ENCODE measurements around the gene TNRC6C. TPM values are rescaled to one million over a fixed set of nuclear protein-coding genes. Genes with fewer than 3 reads are reported as not detected.

TNRC6C gene
- total RNA-seq (2014; rRNA removed; shearing (Covaris generic)): 2.8 and 3.2 TPM in 2 replicates

GRCh38 chr17:77957857-77958715, at the start of gene TNRC6C:
TNRC6C (plus strand) TSS chr17:77958703; CDS start chr17:78004207, 45,504 bp downstream.
- DNase-seq (ENCODE audit: low read depth): peak; percentile 97

GRCh38 chr17:77909236-77909635, 49.3 kb upstream of the TNRC6C start:
- DNase-seq (ENCODE audit: low read depth): no peak

DNA sequence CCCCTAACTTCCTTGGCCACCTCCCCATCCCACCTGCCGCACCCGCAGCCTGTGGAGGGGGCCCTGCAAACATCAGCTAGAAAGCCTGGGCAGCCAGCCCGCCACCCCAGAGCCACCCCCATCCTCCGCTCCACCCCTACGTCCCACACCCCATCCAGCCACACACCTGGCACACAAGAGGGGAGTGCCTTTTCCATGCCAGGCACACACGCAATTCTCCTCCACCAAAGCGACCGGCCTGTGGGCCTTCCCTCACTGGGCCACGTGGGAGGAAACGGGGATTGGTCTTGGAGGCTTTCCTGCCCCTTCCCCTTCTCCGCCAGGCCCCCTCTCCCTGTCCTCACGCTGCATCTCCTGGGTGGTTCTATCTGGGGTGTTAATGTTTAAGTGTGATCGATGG, 48.7 kb upstream of the TNRC6C start:
- DNase-seq (ENCODE audit: low read depth): no peak

DNA sequence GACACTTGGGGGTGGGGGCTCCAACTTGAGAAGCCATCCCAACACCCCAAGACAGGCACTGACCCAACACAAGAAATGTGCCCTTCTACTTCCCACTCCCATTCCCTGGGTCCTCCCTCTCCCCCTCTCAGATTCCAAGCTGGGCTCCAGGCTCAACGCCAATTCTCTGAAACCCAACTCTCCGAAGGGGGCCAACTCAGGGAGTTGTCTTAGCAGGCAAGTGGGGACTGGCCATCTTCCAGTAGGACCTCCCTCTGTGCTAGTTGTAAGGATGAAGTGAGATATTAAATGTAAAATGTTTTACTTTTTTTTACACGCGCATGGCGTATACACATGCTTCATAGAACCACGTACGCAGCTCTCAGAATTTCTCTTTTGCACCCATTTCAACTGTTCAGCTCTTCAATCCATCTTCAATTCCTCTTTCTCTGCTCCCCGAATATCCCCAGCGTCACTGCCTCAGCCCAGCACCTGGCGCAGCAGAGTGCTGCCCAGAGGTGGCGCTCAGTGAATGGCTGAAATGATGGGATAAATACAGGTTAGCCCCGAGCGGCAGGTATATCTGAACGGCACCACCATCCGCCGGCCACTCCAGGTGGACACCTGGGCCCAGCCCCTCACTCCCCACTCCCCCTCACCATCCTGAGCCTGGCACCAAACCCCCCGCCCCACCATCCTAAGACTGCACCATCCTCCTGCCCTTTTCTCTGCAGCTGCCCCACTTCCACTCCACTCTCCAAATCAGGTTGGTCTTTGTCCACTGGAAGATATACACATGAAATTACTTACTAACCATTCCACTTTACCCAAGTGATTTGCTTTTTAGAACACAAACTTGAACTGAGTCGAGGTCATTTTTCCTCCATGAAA, 43.9 kb upstream of the TNRC6C start:
- no peak for DNase-seq (ENCODE audit: low read depth)

GRCh38 chr17:77915594-77916021, 42.9 kb upstream of the TNRC6C start:
- DNase-seq (ENCODE audit: low read depth): no peak

DNA sequence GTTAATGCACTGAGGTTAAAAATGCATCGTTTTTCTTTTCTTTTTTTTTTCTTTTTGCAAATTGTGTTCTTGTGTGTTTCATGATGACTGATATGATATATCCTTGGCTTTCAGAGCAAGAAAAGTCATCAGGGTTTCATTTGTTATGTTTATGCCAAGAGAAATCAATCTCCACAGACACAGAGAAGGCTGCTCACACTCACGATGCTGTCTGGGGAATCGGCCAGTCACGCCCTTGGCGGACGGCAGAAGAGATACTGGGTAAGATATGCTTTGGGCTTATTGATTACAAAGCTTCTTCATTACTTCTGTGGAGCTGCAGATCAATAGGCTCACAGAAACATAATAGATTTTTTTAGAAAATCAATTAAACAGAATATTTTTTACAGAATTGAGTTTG, 42.2 kb upstream of the TNRC6C start:
- DNase-seq (ENCODE audit: low read depth): no peak

GRCh38 chr17:77916703-77917481, 41.6 kb upstream of the TNRC6C start:
- DNase-seq (ENCODE audit: low read depth): no peak

DNA sequence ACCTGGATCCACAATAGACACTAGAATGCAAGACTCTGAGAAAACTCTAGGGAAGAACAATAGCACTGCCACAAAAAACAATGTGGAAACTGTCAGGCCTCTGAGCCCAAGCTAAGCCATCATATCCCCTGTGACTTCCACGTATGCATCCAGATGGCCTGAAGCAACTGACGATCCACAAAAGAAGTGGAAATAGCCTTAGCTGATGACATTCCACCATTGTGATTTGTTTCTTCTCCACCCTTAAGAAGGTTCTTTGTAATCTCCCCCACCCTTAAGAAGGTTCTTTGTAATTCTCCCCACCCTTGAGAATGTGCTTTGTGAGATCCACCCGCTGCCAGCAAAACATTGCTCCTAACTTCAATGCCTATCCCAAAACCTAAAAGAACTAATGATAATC, 39.2 kb upstream of the TNRC6C start:
- DNase-seq (ENCODE audit: low read depth): no peak

- DNase-seq (ENCODE audit: low read depth): no peak
Observed at GRCh38 chr17:77923135-77923534, 35.4 kb upstream of the TNRC6C start.

DNA sequence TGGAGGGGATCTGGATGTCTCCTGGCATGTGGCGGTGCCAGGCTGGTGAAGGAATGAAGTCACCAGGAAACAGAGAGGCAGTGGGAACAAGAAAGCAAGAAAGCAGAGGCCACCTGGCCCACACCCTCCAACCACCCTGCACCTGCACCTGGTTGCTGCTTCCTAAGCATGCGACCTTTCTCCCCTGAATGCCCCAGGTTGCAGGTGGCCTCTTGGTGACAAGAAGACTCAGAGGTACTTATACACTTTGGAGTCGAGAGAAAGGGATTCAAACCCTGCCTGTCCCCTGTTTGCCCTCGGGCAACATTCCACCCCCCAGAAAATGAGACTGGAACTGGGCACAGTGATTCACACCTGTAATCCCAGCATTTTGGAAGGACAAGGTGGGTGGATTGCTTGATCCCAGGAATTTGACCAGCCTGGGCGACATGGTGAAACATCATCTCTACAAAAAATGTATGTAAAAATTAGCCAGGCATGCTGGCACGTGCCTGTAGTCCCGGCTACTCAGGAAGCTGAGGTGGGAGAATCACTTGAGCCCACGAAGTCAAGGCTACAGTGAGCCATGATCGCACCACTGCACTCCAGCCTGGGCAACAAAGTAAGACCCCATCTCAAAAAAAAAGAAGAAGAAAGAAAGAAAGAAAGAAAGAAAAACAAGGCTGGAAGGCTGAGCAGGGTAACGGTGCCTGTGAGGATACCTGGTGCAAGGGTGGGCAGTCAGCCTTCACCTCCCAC, 34.6 kb upstream of the TNRC6C start:
- no peak for DNase-seq (ENCODE audit: low read depth)

DNA sequence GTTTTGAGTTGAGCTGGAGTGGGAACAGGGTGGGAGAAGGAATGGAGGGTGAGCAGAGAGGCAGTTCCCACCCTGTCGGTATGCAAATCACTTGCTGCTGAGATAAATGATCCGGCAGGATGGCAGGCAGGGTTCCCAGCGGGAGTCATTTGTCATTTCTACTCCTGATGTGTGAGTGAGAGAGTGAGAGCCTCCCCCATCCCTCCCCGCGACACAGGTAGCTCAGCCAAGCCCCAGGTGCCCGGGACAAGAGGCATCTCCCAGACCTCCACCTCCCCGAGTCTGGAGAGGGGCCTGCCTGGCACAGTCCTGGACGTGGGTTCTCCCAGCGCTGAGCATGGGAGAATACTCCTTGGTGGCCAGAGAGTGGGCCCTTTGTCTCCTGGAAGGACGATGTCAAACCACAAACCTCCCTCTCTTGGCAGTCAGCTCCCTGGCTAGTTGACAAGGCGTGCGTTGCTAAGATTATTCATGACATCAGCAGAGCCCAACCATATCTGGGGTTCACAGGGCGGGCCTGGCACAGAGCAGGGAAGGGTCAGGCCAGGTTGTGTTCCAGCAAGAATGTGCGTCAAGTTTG, 33.7 kb upstream of the TNRC6C start:
- peak; percentile 79 for DNase-seq (ENCODE audit: low read depth)

DNA sequence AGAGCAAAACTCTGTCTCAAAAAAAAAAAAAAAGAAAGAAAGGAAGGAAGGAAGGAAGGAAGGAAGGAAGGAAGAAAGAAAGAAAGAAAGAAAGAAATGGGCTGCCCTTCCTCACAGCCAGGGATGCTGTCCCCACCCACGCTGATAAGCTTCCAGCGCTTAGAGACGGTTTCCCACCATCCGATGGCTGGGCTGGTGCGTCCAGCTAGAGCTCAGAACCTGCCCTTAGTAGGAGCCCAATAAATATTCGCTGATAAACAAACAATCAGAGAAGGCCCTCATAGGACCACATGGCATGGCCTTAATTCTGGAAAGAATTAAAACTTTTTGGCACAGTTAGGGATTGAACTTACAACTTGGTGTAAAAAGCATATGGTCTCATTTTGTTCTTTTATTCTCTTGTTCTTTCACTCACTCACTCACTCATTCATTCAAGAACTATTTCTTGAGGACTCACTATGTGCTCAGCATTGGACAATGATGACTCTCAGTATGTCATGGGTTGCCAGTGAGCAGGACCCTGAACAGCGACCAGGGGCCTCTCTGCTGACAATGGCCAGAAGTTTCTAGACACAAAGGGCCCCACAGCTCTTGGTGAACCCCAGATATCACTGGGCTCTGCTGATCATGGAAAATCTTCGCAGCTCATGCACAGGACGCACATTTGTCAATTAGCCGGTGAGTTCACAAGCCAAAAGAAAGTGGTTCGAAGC, 32.5 kb upstream of the TNRC6C start:
- no peak for DNase-seq (ENCODE audit: low read depth)

DNA sequence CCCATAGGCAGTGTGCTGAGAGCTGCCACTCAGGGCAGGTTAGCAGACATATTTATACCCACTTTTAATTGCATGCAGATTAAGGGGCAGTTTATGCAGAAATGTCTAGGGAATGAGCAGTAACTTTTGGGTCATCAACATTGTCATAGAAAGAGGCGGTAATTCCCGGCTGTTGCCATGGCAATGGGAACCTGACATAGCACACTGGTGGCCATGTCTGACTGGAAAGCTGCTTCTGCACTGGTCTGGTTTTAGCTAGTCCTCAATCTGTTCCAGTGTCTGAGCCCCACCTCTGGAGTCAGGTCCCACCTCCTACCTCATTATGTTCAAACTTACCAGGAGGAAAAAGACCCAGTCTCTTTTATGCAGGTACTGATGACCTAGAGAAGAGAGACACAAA, 31.5 kb upstream of the TNRC6C start:
- no peak for DNase-seq (ENCODE audit: low read depth)

GRCh38 chr17:77927777-77928518, 30.6 kb upstream of the TNRC6C start:
- no peak for DNase-seq (ENCODE audit: low read depth)

GRCh38 chr17:77928519-77929179, 29.9 kb upstream of the TNRC6C start:
- no peak for DNase-seq (ENCODE audit: low read depth)

- DNase-seq (ENCODE audit: low read depth): no peak
Observed at GRCh38 chr17:77929180-77929564, 29.3 kb upstream of the TNRC6C start.

GRCh38 chr17:77929871-77930436, 28.5 kb upstream of the TNRC6C start:
- no peak for DNase-seq (ENCODE audit: low read depth)
